ENCODE data around the gene MYRIP.
A peak's percentile ranks its signal among the peaks of the same experiment; 100 is the strongest.

The MYRIP gene

GRCh38 chr3:40109641-40110490 is 300.5 kb downstream of the MYRIP start:
- Histone ChIP-seq H2BK120ac (ENCODE audit: low read depth, low read length) (no peak overlapping the region), H3K27ac (ENCODE audit: low read length, poor library complexity, severe bottlenecking) (no peak overlapping the region), H4K91ac (ENCODE audit: low read length) (no peak overlapping the region), H4K8ac (ENCODE audit: low read length) (no peak overlapping the region), H3K36me3 (ENCODE audit: control insufficient read depth in 1 of 2, insufficient read depth in 2 of 2, low read depth in 1 of 2, low read length in 2 of 2) (no peaks in the 10 kb centered on the region), H3K9me3 (ENCODE audit: control insufficient read depth, low read length) (no peaks in the 10 kb centered on the region), H3K18ac (ENCODE audit: low read depth in 1 of 2, low read length in 2 of 2) (no peak overlapping the region), H3K4me1 (ENCODE audit: control insufficient read depth, insufficient read depth, low read depth, low read length) (peaks cover 2% of the 10 kb centered on the region), H2AK5ac (ENCODE audit: low read length, severe bottlenecking) (no peak overlapping the region), H3K79me1 (replicated peaks; ENCODE audit: low read length, poor library complexity, severe bottlenecking) (no peaks in the 10 kb centered on the region), H3K4me2 (ENCODE audit: low read length, poor library complexity, severe bottlenecking) (no peak overlapping the region), H3K4me3 (ENCODE audit: insufficient read depth in 1 of 2, low read depth in 1 of 2, low read length in 2 of 2) (no peak overlapping the region), H3K23ac (ENCODE audit: low read length in 2 of 2) (no peak overlapping the region), H3K14ac (ENCODE audit: low read length in 2 of 2) (no peak overlapping the region), H2BK15ac (ENCODE audit: low read depth, poor library complexity, severe bottlenecking) (no peak overlapping the region), H3K4ac (ENCODE audit: low read depth in 1 of 2, low read length in 2 of 2) (no peak overlapping the region), H2BK12ac (ENCODE audit: low read length in 2 of 2) (no peak overlapping the region), H3K9ac (ENCODE audit: low read length) (no peak overlapping the region), H2BK5ac (ENCODE audit: low read depth, low read length, poor library complexity, severe bottlenecking) (no peak overlapping the region), H2AFZ (ENCODE audit: low read depth, low read length) (no peak overlapping the region), H3K27me3 (ENCODE audit: control insufficient read depth in 1 of 2, insufficient read depth in 1 of 2, low read length in 2 of 2) (no peaks in the 10 kb centered on the region)
- DNase-seq, result no peak

- peak overlapping the region; percentile 38 for H2BK5ac ChIP-seq (ENCODE audit: low read depth, low read length, poor library complexity, severe bottlenecking)
- no peak overlapping the region for H2BK15ac ChIP-seq (ENCODE audit: low read depth, poor library complexity, severe bottlenecking)
Measured at GRCh38 chr3:40116478-40117177, 307.2 kb downstream of the MYRIP start.

GRCh38 chr3:40118091-40118490 is 308.7 kb downstream of the MYRIP start:
- Histone ChIP-seq H3K4me1 (ENCODE audit: control insufficient read depth, insufficient read depth, low read depth, low read length) (peaks cover 12% of the 10 kb centered on the region), H3K27me3 (ENCODE audit: control insufficient read depth in 1 of 2, insufficient read depth in 1 of 2, low read length in 2 of 2) (no peaks in the 10 kb centered on the region), H3K27ac (ENCODE audit: low read length, poor library complexity, severe bottlenecking) (no peak overlapping the region), H4K91ac (ENCODE audit: low read length) (no peak overlapping the region), H2BK12ac (ENCODE audit: low read length in 2 of 2) (no peak overlapping the region), H3K23ac (ENCODE audit: low read length in 2 of 2) (no peak overlapping the region), H2AFZ (ENCODE audit: low read depth, low read length) (no peak overlapping the region), H3K4ac (ENCODE audit: low read depth in 1 of 2, low read length in 2 of 2) (no peak overlapping the region), H2AK5ac (ENCODE audit: low read length, severe bottlenecking) (no peak overlapping the region), H3K4me2 (ENCODE audit: low read length, poor library complexity, severe bottlenecking) (no peak overlapping the region), H4K8ac (ENCODE audit: low read length) (no peak overlapping the region), H3K4me3 (ENCODE audit: insufficient read depth in 1 of 2, low read depth in 1 of 2, low read length in 2 of 2) (no peak overlapping the region), H3K9ac (ENCODE audit: low read length) (no peak overlapping the region), H3K79me1 (replicated peaks; ENCODE audit: low read length, poor library complexity, severe bottlenecking) (peaks cover 2% of the 10 kb centered on the region), H2BK5ac (ENCODE audit: low read depth, low read length, poor library complexity, severe bottlenecking) (no peak overlapping the region), H3K9me3 (ENCODE audit: control insufficient read depth, low read length) (no peaks in the 10 kb centered on the region), H3K36me3 (ENCODE audit: control insufficient read depth in 1 of 2, insufficient read depth in 2 of 2, low read depth in 1 of 2, low read length in 2 of 2) (no peaks in the 10 kb centered on the region), H3K18ac (ENCODE audit: low read depth in 1 of 2, low read length in 2 of 2) (no peak overlapping the region), H3K14ac (ENCODE audit: low read length in 2 of 2) (no peak overlapping the region), H2BK15ac (ENCODE audit: low read depth, poor library complexity, severe bottlenecking) (no peak overlapping the region), H2BK120ac (ENCODE audit: low read depth, low read length) (no peak overlapping the region)
- no peak for DNase-seq
- WGBS, result 98% methylated on average over 2 of the region's 2 CpGs

More at GRCh38 chr3:40116478-40117177, 307.2 kb downstream of the MYRIP start:
- H2BK120ac ChIP-seq (ENCODE audit: low read depth, low read length), result no peak overlapping the region
- no peak overlapping the region for H3K4ac ChIP-seq (ENCODE audit: low read depth in 1 of 2, low read length in 2 of 2)
- H3K4me1 ChIP-seq (ENCODE audit: control insufficient read depth, insufficient read depth, low read depth, low read length), result peaks cover 12% of the 10 kb centered on the region
- H3K27me3 ChIP-seq (ENCODE audit: control insufficient read depth in 1 of 2, insufficient read depth in 1 of 2, low read length in 2 of 2), result no peaks in the 10 kb centered on the region
- no peaks in the 10 kb centered on the region for H3K36me3 ChIP-seq (ENCODE audit: control insufficient read depth in 1 of 2, insufficient read depth in 2 of 2, low read depth in 1 of 2, low read length in 2 of 2)
- no peak overlapping the region for H3K4me3 ChIP-seq (ENCODE audit: insufficient read depth in 1 of 2, low read depth in 1 of 2, low read length in 2 of 2)
- no peak for DNase-seq
- WGBS, result 85% methylated on average over 7 of the region's 9 CpGs
- H4K8ac ChIP-seq (ENCODE audit: low read length), result no peak overlapping the region
- no peak overlapping the region for H2AK5ac ChIP-seq (ENCODE audit: low read length, severe bottlenecking)
- no peaks in the 10 kb centered on the region for H3K9me3 ChIP-seq (ENCODE audit: control insufficient read depth, low read length)
- H4K91ac ChIP-seq (ENCODE audit: low read length), result no peak overlapping the region
- no peak overlapping the region for H3K18ac ChIP-seq (ENCODE audit: low read depth in 1 of 2, low read length in 2 of 2)
- H3K27ac ChIP-seq (ENCODE audit: low read length, poor library complexity, severe bottlenecking), result peak overlapping the region; percentile 83
- peak overlapping the region; percentile 62 for H3K9ac ChIP-seq (ENCODE audit: low read length)
- H3K23ac ChIP-seq (ENCODE audit: low read length in 2 of 2), result no peak overlapping the region
- H3K4me2 ChIP-seq (ENCODE audit: low read length, poor library complexity, severe bottlenecking), result no peak overlapping the region
- H3K79me1 ChIP-seq (replicated peaks; ENCODE audit: low read length, poor library complexity, severe bottlenecking), result peaks cover 2% of the 10 kb centered on the region
- no peak overlapping the region for H3K14ac ChIP-seq (ENCODE audit: low read length in 2 of 2)
- no peak overlapping the region for H2AFZ ChIP-seq (ENCODE audit: low read depth, low read length)
- no peak overlapping the region for H2BK12ac ChIP-seq (ENCODE audit: low read length in 2 of 2)

- Histone ChIP-seq H3K27ac (ENCODE audit: low read length, poor library complexity, severe bottlenecking) (peak overlapping the region; percentile 73), H2BK15ac (ENCODE audit: low read depth, poor library complexity, severe bottlenecking) (no peak overlapping the region), H3K79me1 (replicated peaks; ENCODE audit: low read length, poor library complexity, severe bottlenecking) (peaks cover 2% of the 10 kb centered on the region), H3K9me3 (ENCODE audit: control insufficient read depth, low read length) (no peaks in the 10 kb centered on the region), H4K8ac (ENCODE audit: low read length) (no peak overlapping the region), H3K4me1 (ENCODE audit: control insufficient read depth, insufficient read depth, low read depth, low read length) (peaks cover 14% of the 10 kb centered on the region), H3K23ac (ENCODE audit: low read length in 2 of 2) (no peak overlapping the region), H3K9ac (ENCODE audit: low read length) (peak overlapping the region; percentile 37), H2BK5ac (ENCODE audit: low read depth, low read length, poor library complexity, severe bottlenecking) (no peak overlapping the region), H2AFZ (ENCODE audit: low read depth, low read length) (no peak overlapping the region), H4K91ac (ENCODE audit: low read length) (no peak overlapping the region), H2BK120ac (ENCODE audit: low read depth, low read length) (no peak overlapping the region), H3K14ac (ENCODE audit: low read length in 2 of 2) (no peak overlapping the region), H3K4me3 (ENCODE audit: insufficient read depth in 1 of 2, low read depth in 1 of 2, low read length in 2 of 2) (peak overlapping the region in 1 of 2 experiments; percentile 24), H3K4me2 (ENCODE audit: low read length, poor library complexity, severe bottlenecking) (no peak overlapping the region), H2BK12ac (ENCODE audit: low read length in 2 of 2) (no peak overlapping the region), H3K36me3 (ENCODE audit: control insufficient read depth in 1 of 2, insufficient read depth in 2 of 2, low read depth in 1 of 2, low read length in 2 of 2) (no peaks in the 10 kb centered on the region), H3K18ac (ENCODE audit: low read depth in 1 of 2, low read length in 2 of 2) (no peak overlapping the region), H2AK5ac (ENCODE audit: low read length, severe bottlenecking) (no peak overlapping the region), H3K27me3 (ENCODE audit: control insufficient read depth in 1 of 2, insufficient read depth in 1 of 2, low read length in 2 of 2) (no peaks in the 10 kb centered on the region), H3K4ac (ENCODE audit: low read depth in 1 of 2, low read length in 2 of 2) (no peak overlapping the region)
- WGBS, result 72% methylated on average over 3 of the region's 3 CpGs
- DNase-seq, result no peak
Measured at GRCh38 chr3:40120067-40120692, 310.8 kb downstream of the MYRIP start.
